Liver (tissue), 2 donors: ENCODE measurements around the gene DNAJB13.

Experiments used
- TF ChIP-seq, protein P1 (sequence below): fragments of 150-350 bp; IDR thresholded peaks from 2 replicates; pipeline ENCODE4 v1.5.1; 2017; ENCODE audit warnings: improper control_type of control experiment, low read depth, low read length; ENCODE audit not compliant: missing input control
- TF ChIP-seq, protein P2 (sequence below): IDR thresholded peaks from 2 replicates; pipeline ENCODE4 v1.6.1; 2016; ENCODE audit warnings: antibody characterized with exemption, mild to moderate bottlenecking
- donor health status: healthy.

DNA sequence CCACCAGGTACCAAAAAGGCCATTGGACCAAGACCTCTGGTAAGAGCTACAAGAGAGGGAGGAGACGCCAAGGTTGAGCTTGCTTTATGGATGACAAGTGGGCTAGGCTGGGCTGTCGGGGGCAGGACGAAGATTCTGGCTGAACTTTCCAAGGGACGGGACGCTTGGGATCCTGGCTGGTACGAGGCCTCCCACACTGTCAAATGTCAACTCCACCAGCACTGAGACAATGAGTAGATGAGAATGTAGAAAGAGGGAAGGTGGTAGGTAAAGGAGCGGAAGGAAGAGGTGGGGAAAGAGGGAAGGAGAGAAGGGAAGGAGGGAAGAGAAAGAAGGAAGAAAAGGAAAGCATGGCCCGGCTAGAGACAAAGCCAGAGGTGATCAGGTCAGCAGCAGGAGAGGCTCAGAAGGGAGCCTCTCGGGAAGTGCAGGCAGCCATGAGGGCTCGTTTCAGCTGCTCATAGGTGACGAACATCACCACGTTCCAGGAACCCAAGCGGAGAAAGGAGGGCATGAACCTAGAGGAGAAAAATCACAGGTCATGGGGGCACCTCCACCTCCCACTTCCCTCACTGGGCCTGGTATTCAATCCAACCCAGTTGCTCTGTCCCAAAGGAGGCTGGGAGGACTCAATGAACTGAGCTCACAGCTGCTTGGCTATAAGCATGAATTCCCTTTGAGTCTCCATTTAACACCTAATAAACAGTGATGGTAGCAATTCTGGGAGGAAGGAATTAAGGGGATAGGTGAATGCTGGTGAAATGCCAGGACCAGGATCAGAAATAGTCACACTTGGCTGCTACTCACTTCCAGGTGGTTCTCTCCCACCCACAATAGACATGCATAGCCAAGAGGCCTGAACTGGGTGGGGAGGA, 24.0 kb downstream of the DNAJB13 start:
- TF ChIP-seq, protein P1, sequence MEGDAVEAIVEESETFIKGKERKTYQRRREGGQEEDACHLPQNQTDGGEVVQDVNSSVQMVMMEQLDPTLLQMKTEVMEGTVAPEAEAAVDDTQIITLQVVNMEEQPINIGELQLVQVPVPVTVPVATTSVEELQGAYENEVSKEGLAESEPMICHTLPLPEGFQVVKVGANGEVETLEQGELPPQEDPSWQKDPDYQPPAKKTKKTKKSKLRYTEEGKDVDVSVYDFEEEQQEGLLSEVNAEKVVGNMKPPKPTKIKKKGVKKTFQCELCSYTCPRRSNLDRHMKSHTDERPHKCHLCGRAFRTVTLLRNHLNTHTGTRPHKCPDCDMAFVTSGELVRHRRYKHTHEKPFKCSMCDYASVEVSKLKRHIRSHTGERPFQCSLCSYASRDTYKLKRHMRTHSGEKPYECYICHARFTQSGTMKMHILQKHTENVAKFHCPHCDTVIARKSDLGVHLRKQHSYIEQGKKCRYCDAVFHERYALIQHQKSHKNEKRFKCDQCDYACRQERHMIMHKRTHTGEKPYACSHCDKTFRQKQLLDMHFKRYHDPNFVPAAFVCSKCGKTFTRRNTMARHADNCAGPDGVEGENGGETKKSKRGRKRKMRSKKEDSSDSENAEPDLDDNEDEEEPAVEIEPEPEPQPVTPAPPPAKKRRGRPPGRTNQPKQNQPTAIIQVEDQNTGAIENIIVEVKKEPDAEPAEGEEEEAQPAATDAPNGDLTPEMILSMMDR: no peak
- TF ChIP-seq, protein P2, sequence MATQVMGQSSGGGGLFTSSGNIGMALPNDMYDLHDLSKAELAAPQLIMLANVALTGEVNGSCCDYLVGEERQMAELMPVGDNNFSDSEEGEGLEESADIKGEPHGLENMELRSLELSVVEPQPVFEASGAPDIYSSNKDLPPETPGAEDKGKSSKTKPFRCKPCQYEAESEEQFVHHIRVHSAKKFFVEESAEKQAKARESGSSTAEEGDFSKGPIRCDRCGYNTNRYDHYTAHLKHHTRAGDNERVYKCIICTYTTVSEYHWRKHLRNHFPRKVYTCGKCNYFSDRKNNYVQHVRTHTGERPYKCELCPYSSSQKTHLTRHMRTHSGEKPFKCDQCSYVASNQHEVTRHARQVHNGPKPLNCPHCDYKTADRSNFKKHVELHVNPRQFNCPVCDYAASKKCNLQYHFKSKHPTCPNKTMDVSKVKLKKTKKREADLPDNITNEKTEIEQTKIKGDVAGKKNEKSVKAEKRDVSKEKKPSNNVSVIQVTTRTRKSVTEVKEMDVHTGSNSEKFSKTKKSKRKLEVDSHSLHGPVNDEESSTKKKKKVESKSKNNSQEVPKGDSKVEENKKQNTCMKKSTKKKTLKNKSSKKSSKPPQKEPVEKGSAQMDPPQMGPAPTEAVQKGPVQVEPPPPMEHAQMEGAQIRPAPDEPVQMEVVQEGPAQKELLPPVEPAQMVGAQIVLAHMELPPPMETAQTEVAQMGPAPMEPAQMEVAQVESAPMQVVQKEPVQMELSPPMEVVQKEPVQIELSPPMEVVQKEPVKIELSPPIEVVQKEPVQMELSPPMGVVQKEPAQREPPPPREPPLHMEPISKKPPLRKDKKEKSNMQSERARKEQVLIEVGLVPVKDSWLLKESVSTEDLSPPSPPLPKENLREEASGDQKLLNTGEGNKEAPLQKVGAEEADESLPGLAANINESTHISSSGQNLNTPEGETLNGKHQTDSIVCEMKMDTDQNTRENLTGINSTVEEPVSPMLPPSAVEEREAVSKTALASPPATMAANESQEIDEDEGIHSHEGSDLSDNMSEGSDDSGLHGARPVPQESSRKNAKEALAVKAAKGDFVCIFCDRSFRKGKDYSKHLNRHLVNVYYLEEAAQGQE: no peak
